Naive thymus-derived CD4-positive, alpha-beta T cell (primary cell): Measurements from ENCODE around the gene IGFBP6. TPM values are rescaled to one million over a fixed set of nuclear protein-coding genes. Genes with fewer than 3 reads are reported as not detected.

ENCODE experiments used
- ATAC-seq: fragments of 150-1000 bp; cut with Tn5 transposase; 2 replicates; pipeline ENCODE4 v1.10.0; 2021; ENCODE audit warnings: mild to moderate bottlenecking, moderate library complexity
- CTCF ChIA-PET: fragments of 350-600 bp; sonication (Branson Sonifier 250); formaldehyde crosslinking; loops from one replicate; lab custom pipeline; 2021; ENCODE audit warnings: antibody characterized with exemption; lab: Charles Lee
- POLR2A ChIA-PET: fragments of 350-600 bp; sonication (Branson Sonifier 250); formaldehyde crosslinking; loops from one replicate; lab custom pipeline; 2021; ENCODE audit warnings: antibody characterized with exemption, inconsistent platforms; lab: Charles Lee
- DNase-seq, 9 donors: peaks; one replicate each; pipeline versions ENCODE4 v3.0.0 to v3.0.0-alpha.2; 2020 to 2022; ENCODE audit warnings: mixed read lengths in 1 of 9
- H3K27ac ChIP-seq: one replicate; pipeline ENCODE4 v1.7.0; 2013; ENCODE audit warnings: mild to moderate bottlenecking, low read depth, low read length, moderate library complexity
- H3K27me3 ChIP-seq, 2 donors: one replicate each; pipeline ENCODE4 v1.7.0; 2013; ENCODE audit warnings: low read length in 2 of 2, mild to moderate bottlenecking in 2 of 2, moderate library complexity in 2 of 2; ENCODE audit not compliant: control insufficient read depth in 2 of 2, insufficient read depth in 2 of 2
- H3K36me3 ChIP-seq, 3 experiments: 1 replicate in 2 of 3; 2 replicates in 1 of 3; pipeline ENCODE4 v1.7.0; 2013; ENCODE audit warnings: low read length in 3 of 3, mild to moderate bottlenecking in 3 of 3, moderate library complexity in 1 of 3; ENCODE audit not compliant: insufficient read depth in 3 of 3, control insufficient read depth in 2 of 3
- H3K4me1 ChIP-seq, 2 donors: one replicate each; pipeline ENCODE4 v1.7.0; 2013; ENCODE audit warnings: low read length in 2 of 2, mild to moderate bottlenecking in 2 of 2, moderate library complexity in 1 of 2; ENCODE audit not compliant: control insufficient read depth in 2 of 2, insufficient read depth in 2 of 2
- H3K4me3 ChIP-seq: 2 replicates; pipeline ENCODE4 v1.7.0; 2013; ENCODE audit warnings: mild to moderate bottlenecking, low read length
- H3K9me3 ChIP-seq, 3 experiments: 1 replicate in 2 of 3; 2 replicates in 1 of 3; pipeline ENCODE4 v1.7.0; 2013; ENCODE audit warnings: low read length in 3 of 3; ENCODE audit not compliant: control insufficient read depth in 2 of 3
- H3K27ac Mint-ChIP-seq, 9 donors: one replicate each; pipeline ENCODE4 v1.8.0; 2020 to 2022; ENCODE audit warnings: mixed read lengths in 9 of 9, mild to moderate bottlenecking in 8 of 9, moderate library complexity in 5 of 9, inconsistent platforms in 2 of 9
- H3K27me3 Mint-ChIP-seq, 5 donors: one replicate each; pipeline ENCODE4 v1.8.0; 2021 to 2022; ENCODE audit warnings: mixed read lengths in 5 of 5, mild to moderate bottlenecking in 1 of 5
- H3K36me3 Mint-ChIP-seq, 5 donors: one replicate each; pipeline ENCODE4 v1.8.0; 2020 to 2022; ENCODE audit warnings: mixed read lengths in 5 of 5, mild to moderate bottlenecking in 3 of 5, inconsistent platforms in 1 of 5
- H3K4me1 Mint-ChIP-seq, 7 donors: one replicate each; pipeline ENCODE4 v1.8.0; 2020 to 2022; ENCODE audit warnings: mixed read lengths in 7 of 7, mild to moderate bottlenecking in 3 of 7, inconsistent platforms in 1 of 7
- H3K4me3 Mint-ChIP-seq, 10 donors: one replicate each; pipeline ENCODE4 v1.8.0; 2020 to 2022; ENCODE audit warnings: mild to moderate bottlenecking in 10 of 10, mixed read lengths in 10 of 10, moderate library complexity in 6 of 10, inconsistent platforms in 2 of 10
- H3K9me3 Mint-ChIP-seq, 11 donors: one replicate each; pipeline ENCODE4 v1.8.0; 2020 to 2022; ENCODE audit warnings: mixed read lengths in 11 of 11, mild to moderate bottlenecking in 4 of 11, inconsistent platforms in 1 of 11, moderate library complexity in 1 of 11
- intact Hi-C, 2 donors: fragments of 100-400 bp; cut with micrococcal nuclease; formaldehyde crosslinking; loops; one replicate each; pipeline ENCODE4 v1.15.1; 2023
- polyA plus RNA-seq, 2 donors: library from polyadenylated mRNA; unstranded; fragments of 300-500 nt; fragmentation: Illumina TruSeq; gene quantifications; one replicate each; pipeline ENCODE4 v1.2.3, GENCODE V29; 2021
- total RNA-seq, 6 experiments: library from RNA in 5 of 6; stranded (reverse) in 5 of 6; gene quantifications; 1 replicate in 5 of 6; 2 replicates in 1 of 6; pipeline ENCODE4 v1.2.3 and lab custom pipeline; 2021 to 2026

Gene IGFBP6
- total and polyA plus RNA-seq, 7 experiments from 2014 or later = 0.34 to 0.81 (median 0.54) TPM; not detected in 2

GRCh38 chr12:53062011-53062961 lies 35.2 kb upstream of the IGFBP6 start:
- no peaks in the 10 kb centered on the region for H3K27me3 ChIP-seq
- DNase-seq (no peak), ATAC-seq (no peak)
- H3K4me3 ChIP-seq = no peak overlapping the region
- H3K27ac ChIP-seq = no peak overlapping the region
- H3K27ac Mint-ChIP-seq = peak overlapping the region in 2 of 9 donors; percentile 20 to 39
- H3K4me1 ChIP-seq = peaks cover 0 to 3% of the 10 kb centered on the region in 2 donors
- no peaks in the 10 kb centered on the region for H3K27me3 Mint-ChIP-seq
- peaks cover 0 to 19% (median 5%) of the 10 kb centered on the region in 5 donors for H3K36me3 Mint-ChIP-seq
- ChIA-PET CTCF (interaction anchor here (0.6 to 8.1 kb wide), 7 partner anchors 10 to 176 kb away, joined by 3 to 100 read pairs (median 3); partner anchors contain the start of genes IGFBP6 and SOAT2), POLR2A (interaction anchor here (1.3 kb wide), 1 partner anchor 17 kb away, joined by 6 read pairs; the partner anchor contains the start of gene SPRYD3)
- intact Hi-C loops = no loop called here
- H3K4me3 Mint-ChIP-seq = no peak overlapping the region
- H3K9me3 Mint-ChIP-seq = no peaks in the 10 kb centered on the region
- no peaks in the 10 kb centered on the region for H3K9me3 ChIP-seq
- H3K36me3 ChIP-seq = peaks cover 0 to 34% (median 4%) of the 10 kb centered on the region in 3 experiments
- H3K4me1 Mint-ChIP-seq = peaks cover 0 to 13% (median 5%) of the 10 kb centered on the region in 7 donors

GRCh38 chr12:53062977-53063707 lies 34.3 kb upstream of the IGFBP6 start:
- peaks cover 0 to 14% (median 5%) of the 10 kb centered on the region in 7 donors for H3K4me1 Mint-ChIP-seq
- Histone ChIP-seq H3K4me3 (no peak overlapping the region), H3K4me1 (peaks cover 0 to 3% of the 10 kb centered on the region in 2 donors), H3K27ac (no peak overlapping the region), H3K27me3 (no peaks in the 10 kb centered on the region), H3K36me3 (peaks cover 0 to 42% (median 4%) of the 10 kb centered on the region in 3 experiments), H3K9me3 (no peaks in the 10 kb centered on the region)
- H3K27ac Mint-ChIP-seq = peak overlapping the region in 3 of 9 donors; percentile 20 to 59 (median 46)
- ChIA-PET POLR2A (interaction anchor here (0.7 to 1.5 kb wide), 2 partner anchors 8 to 40 kb away, joined by 3 to 4 read pairs; partner anchors contain the start of gene SOAT2), CTCF (interaction anchor here (0.5 to 8.1 kb wide), 6 partner anchors 15 to 969 kb away, joined by 3 to 100 read pairs (median 4); partner anchors contain the start of genes IGFBP6 and SOAT2)
- intact Hi-C loops = no loop called here
- no peak for DNase-seq
- peaks cover 0 to 19% (median 5%) of the 10 kb centered on the region in 5 donors for H3K36me3 Mint-ChIP-seq
- H3K9me3 Mint-ChIP-seq = no peaks in the 10 kb centered on the region
- H3K4me3 Mint-ChIP-seq = no peak overlapping the region
- no peak for ATAC-seq
- no peaks in the 10 kb centered on the region for H3K27me3 Mint-ChIP-seq

- peaks cover 0 to 19% (median 5%) of the 10 kb centered on the region in 5 donors for H3K36me3 Mint-ChIP-seq
- H3K9me3 ChIP-seq = no peaks in the 10 kb centered on the region
- H3K27me3 Mint-ChIP-seq = no peaks in the 10 kb centered on the region
- H3K4me1 ChIP-seq = peaks cover 0 to 3% of the 10 kb centered on the region in 2 donors
- no peak for ATAC-seq
- H3K4me3 ChIP-seq = no peak overlapping the region
- ChIA-PET POLR2A (interaction anchor here (0.9 to 4.6 kb wide), 3 partner anchors 9 to 35 kb away, joined by 3 to 20 read pairs (median 4); partner anchors contain the start of gene IGFBP6), CTCF (interaction anchor here (0.6 to 8.1 kb wide), 8 partner anchors 16 to 193 kb away, joined by 3 to 100 read pairs (median 4); partner anchors contain the start of genes IGFBP6, SOAT2 and SPRYD3)
- DNase-seq = no peak
- peaks cover 0 to 50% (median 4%) of the 10 kb centered on the region in 3 experiments for H3K36me3 ChIP-seq
- H3K4me3 Mint-ChIP-seq = no peak overlapping the region
- no peaks in the 10 kb centered on the region for H3K27me3 ChIP-seq
- no peak overlapping the region for H3K27ac ChIP-seq
- H3K9me3 Mint-ChIP-seq = no peaks in the 10 kb centered on the region
- H3K27ac Mint-ChIP-seq = no peak overlapping the region
- intact Hi-C loops = no loop called here
- H3K4me1 Mint-ChIP-seq = peaks cover 0 to 14% (median 5%) of the 10 kb centered on the region in 7 donors
Observed at GRCh38 chr12:53063708-53064612, 33.5 kb upstream of the IGFBP6 start.

GRCh38 chr12:53064613-53065436 lies 32.6 kb upstream of the IGFBP6 start:
- H3K4me1 ChIP-seq = peaks cover 0 to 3% of the 10 kb centered on the region in 2 donors
- H3K27ac Mint-ChIP-seq = no peak overlapping the region
- H3K36me3 ChIP-seq = peaks cover 0 to 59% (median 4%) of the 10 kb centered on the region in 3 experiments

GRCh38 chr12:53065470-53065869 lies 32.0 kb upstream of the IGFBP6 start:
- CTCF ChIA-PET = interaction anchor here (0.6 to 8.1 kb wide), 16 partner anchors 10 to 221 kb away, joined by 3 to 100 read pairs (median 4); partner anchors contain the start of genes IGFBP6, SOAT2 and SPRYD3
- POLR2A ChIA-PET = interaction anchor here (0.5 to 4.6 kb wide), 6 partner anchors 8 to 208 kb away, joined by 3 to 20 read pairs (median 4); partner anchors contain the start of genes IGFBP6 and SPRYD3
- H3K27me3 Mint-ChIP-seq = no peaks in the 10 kb centered on the region
- Histone ChIP-seq H3K36me3 (peaks cover 0 to 66% (median 11%) of the 10 kb centered on the region in 3 experiments), H3K9me3 (no peaks in the 10 kb centered on the region), H3K4me1 (peaks cover 0 to 3% of the 10 kb centered on the region in 2 donors), H3K27ac (no peak overlapping the region), H3K4me3 (no peak overlapping the region), H3K27me3 (no peaks in the 10 kb centered on the region)
- no peak for ATAC-seq
- H3K27ac Mint-ChIP-seq = no peak overlapping the region
- H3K36me3 Mint-ChIP-seq = peaks cover 0 to 19% (median 7%) of the 10 kb centered on the region in 5 donors
- H3K4me1 Mint-ChIP-seq = peaks cover 0 to 17% (median 7%) of the 10 kb centered on the region in 7 donors
- DNase-seq = no peak
- no peaks in the 10 kb centered on the region for H3K9me3 Mint-ChIP-seq
- no peak overlapping the region for H3K4me3 Mint-ChIP-seq
- intact Hi-C loops = loop anchor here in 1 of 2 donors (5.0 kb wide), 1 partner anchor 142 kb away; the partner anchor contains the start of gene ITGB7

More at GRCh38 chr12:53064613-53065436, 32.6 kb upstream of the IGFBP6 start:
- intact Hi-C loops = loop anchor here in 1 of 2 donors (5.0 kb wide), 1 partner anchor 142 kb away; the partner anchor contains the start of gene ITGB7
- POLR2A ChIA-PET = interaction anchor here (0.5 to 4.6 kb wide), 6 partner anchors 10 to 208 kb away, joined by 3 to 20 read pairs (median 4); partner anchors contain the start of genes IGFBP6 and SPRYD3
- peaks cover 0 to 19% (median 5%) of the 10 kb centered on the region in 5 donors for H3K36me3 Mint-ChIP-seq
- H3K9me3 Mint-ChIP-seq = no peaks in the 10 kb centered on the region
- CTCF ChIA-PET = interaction anchor here (0.7 to 8.1 kb wide), 9 partner anchors 10 to 149 kb away, joined by 3 to 100 read pairs (median 5); partner anchors contain the start of genes IGFBP6, SOAT2 and SPRYD3
- Histone ChIP-seq H3K9me3 (no peaks in the 10 kb centered on the region), H3K27me3 (no peaks in the 10 kb centered on the region), H3K4me3 (no peak overlapping the region), H3K27ac (no peak overlapping the region)
- no peaks in the 10 kb centered on the region for H3K27me3 Mint-ChIP-seq
- ATAC-seq (no peak), DNase-seq (no peak)
- peaks cover 0 to 14% (median 5%) of the 10 kb centered on the region in 7 donors for H3K4me1 Mint-ChIP-seq
- no peak overlapping the region for H3K4me3 Mint-ChIP-seq
